Measurements from ENCODE around the gene GRB10.
"Not testable (repeated sequence)": the region's sequence is repeated elsewhere in the genome, so short reads cannot be mapped to it uniquely, and the experiment has no call there.

The GRB10 gene

DNA sequence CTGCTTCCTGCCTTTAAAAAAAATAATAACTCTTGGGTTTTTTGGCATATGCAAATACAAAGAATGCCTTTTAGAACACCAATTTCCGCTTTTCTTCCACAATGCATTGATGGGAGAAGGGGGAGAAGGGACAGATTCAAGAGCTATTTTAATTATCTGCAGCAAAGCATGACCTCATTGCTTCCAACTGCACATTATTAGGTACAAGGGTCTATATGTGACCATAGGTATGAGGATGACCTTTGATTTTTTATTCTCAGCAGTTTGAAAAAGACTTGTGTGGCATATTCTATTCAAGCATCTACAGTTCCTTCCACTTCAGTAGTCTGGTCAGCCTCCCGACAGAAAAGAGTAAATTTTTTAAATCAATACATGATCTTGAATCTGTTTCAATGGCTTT lies 39.7 kb downstream of the GRB10 start:
- no peak for DNase-seq (ENCODE audit: low read depth)

DNA sequence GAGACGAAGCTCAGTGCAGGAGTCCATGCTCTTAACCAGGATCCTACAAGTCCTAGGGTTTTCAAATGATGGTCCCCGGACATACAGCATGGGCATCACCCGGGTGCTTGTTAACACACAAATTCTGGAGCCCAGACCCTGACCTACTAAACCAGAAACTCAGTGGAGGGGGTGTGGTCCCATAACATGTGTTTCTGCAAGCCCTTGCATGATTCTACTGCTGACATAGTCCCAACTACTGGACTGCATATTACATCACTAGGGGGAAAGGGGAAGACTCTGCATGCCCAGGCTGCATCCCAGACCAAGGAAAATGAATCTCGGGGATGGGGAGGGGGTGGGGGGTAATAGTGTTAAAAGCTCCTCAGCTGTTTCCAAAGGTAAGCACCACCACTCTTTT lies 40.3 kb downstream of the GRB10 start:
- DNase-seq (ENCODE audit: low read depth) = no peak

DNA sequence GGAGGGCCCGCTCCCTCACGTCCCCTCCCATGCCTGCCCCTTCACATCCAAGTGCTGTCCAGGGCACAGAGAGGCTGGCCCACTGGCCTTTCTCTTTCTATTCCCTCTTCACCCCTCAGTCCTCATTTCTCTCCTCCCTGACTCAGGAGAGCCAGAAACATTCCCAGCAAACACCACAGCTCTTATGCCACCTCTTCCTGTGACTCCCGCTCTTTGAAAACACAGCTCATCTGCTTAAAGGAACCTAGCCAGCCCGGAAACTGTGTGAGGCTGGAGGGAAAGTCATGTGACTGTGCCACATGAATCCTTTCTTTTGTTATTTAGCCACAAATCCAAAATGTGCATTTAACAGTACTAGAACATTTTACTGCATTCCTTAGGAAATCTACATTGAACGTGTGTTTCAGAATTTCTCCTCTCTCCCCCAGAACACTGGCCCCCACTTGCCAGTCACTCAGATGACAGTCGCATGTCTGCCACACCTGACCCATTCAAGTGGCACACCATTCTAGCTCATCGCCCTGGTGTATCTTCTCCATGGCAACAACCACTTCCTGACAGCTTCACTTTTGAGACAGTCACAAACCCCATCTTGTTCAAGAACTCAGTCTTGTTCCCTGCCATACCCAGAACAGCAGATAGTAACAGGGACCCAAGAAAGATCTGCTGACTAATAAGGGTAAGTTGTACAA lies 42.8 kb downstream of the GRB10 start:
- peak; percentile 17 for DNase-seq (ENCODE audit: low read depth)

DNA sequence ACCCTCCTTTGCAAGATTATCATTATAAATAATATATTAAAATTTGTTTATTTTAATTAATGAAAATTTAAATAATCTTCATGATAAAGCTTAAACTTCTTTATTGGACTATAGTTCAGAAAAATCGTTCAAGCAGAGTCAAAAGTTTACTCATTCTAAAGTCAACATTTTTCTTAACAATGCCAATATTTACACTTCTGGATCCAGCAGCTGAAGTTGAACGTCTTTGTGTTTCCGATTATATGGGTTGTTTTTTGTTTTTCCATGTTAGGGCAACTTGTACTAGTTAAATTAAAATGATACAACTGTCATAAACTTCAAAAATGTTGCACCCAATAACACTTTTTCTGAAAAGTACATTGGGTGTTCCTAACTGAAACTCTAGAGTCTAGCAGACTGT lies 43.8 kb downstream of the GRB10 start:
- no peak for DNase-seq (ENCODE audit: low read depth)

DNA sequence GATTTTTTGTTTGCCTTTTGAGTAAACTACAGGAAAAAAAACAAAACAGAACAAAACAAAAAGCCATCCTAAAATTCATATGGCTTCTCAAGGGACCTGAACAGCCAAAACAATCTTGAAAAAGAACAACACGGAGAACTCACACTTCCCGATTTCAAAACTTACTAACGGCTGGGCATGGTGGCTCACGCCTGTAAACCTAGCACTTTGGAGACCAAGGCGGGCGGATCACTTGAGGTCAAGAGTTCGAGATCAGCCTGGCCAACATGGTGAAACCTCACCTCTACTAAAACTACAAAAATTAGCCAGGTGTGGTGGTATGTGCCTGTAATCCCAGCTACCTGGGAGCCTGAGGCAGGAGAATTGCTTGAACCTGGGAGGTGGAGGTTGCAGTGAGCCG lies 46.9 kb downstream of the GRB10 start:
- DNase-seq (ENCODE audit: low read depth) = not testable (repeated sequence)

DNA sequence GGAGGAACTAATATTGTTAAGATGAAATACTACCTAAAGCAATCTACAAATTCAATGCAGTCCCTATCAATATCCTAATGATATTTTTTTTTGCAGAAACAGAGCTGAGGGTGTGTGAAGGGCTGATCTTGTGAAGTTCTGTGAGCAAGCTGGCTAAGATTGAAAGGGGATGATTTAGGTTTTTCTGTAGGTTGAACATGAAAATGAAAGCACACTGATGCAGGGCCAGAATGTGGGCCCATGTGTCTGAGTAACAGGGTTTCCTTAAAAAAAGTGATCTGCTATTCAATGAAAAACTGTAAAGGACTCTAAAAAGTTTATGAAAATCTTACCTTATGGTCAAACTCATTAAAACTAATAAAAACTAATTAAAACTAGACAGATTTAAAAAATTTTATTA lies 47.4 kb downstream of the GRB10 start:
- DNase-seq (ENCODE audit: low read depth) = no peak

DNA sequence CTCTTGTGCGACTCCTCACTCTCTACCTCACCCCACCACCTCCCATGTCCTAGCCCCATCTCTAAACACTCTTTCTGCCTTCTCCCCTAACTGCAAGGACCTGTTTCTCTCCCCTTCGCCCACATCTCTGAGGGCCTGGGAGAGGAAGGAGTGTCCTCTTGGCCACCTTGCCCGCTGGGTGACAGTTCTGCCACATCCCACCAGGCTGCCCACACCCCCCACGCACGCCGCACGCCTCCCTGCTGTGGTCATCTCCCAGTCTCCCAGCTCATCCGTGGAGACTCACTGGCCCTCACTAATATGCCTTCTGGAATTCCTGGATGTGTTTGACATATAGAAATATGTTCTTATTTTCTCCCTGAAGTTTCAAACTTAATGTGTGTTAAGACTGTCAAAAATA lies 48.5 kb downstream of the GRB10 start:
- no peak for DNase-seq (ENCODE audit: low read depth)

DNA sequence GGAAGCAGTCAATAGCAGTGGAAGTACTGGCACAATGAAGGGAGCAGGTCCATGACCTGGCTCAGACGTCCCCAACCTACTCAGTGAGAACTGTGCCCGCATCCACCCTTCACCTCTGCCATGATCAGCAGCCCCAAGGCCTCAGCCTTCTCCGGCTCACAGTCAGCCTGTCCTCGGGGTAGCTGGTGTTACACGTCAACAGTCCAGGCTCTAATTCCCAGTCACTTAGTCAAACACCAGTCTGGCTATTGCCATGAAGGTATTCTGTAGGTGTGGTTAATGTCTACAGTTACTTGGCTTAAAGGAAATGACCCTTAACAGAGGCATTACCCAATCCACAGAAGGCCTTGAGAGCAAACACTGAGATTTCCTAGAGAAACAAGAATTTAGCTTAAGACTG lies 49.1 kb downstream of the GRB10 start:
- no peak for DNase-seq (ENCODE audit: low read depth)

DNA sequence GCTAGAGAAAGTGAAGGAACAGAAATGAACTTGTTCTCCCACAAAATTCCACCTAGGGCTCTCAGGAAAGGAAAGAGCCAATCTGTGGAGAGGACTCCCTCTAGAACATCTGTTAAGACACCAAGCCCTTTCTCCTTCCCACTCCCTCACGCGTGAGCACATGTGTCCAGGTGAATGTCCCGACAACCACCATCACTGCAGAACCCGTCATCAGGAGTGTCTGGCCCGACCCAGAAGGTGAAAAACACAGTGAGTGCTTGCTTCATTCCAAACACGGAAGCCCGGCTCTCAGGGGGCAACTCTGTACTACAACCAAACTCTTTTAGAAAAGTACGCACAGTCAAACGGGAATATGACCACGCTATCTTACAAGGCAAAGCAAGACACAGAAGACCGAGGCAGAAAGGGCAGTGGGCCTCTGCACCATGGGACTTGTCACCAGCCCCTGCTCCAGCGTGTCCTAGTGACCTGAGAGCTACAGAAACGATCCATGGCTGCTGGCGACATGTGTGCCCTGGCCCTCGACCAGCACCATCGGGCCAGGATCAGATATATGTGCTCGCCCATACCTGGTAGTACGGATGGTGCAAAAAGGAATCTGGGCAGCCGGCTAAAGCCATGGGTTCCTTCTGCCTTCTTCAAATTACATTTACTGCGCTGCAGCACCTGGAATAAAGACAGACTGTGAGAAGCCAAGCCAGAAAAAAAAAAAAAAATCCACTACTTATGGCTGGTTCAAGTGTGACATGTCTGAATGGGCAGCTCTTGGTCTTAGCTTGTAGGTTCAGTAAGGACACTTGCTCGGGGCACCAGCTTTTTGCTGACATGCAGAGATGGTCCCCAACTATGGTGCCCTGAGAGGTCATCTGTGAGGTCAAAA lies 50.8 kb downstream of the GRB10 start:
- no peak for DNase-seq (ENCODE audit: low read depth)

DNA sequence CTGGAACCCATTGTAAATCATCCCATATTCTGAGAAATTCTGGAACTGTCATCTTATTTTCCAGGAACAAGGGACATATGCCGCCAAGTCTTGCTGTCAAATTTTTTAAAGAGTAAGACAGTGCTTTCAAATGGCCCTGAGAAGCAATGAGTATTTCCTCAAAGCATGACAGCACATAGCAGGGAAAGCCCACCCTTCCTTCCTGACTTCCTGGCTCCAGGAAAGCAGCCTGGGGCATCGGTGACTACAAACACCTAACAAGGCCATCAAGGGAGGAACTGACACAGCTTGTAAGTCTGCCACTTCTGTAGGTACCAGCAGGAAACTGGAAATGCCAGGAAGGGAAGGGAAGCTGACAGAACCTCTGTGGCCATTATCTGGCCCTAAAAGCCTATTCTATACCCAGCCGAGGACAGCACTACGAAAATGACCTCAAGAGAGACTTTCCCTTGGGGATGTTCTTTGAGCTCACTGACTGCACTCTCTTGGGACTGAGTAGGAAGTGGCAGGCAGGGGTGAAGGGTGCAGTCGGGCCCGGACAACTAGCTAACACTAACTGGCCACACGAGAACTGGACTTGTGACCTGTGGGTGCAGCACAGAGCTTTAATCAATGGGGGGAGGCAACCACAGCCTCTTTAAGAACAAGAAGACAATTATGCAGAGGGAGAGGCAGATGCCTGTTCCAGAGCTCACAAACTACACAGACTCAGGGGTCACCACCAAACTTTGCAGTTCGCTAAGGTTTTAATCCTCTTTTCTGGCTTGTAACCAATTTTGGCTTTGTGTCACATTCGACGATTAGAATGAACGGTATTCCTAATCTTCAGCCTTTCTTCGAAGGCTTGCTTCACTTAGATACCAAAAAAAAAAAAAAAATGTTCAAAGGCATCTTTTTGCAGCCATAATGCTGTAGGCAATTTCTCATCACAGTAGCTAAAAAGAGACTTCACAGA lies 52.0 kb downstream of the GRB10 start:
- no peak for DNase-seq (ENCODE audit: low read depth)

DNA sequence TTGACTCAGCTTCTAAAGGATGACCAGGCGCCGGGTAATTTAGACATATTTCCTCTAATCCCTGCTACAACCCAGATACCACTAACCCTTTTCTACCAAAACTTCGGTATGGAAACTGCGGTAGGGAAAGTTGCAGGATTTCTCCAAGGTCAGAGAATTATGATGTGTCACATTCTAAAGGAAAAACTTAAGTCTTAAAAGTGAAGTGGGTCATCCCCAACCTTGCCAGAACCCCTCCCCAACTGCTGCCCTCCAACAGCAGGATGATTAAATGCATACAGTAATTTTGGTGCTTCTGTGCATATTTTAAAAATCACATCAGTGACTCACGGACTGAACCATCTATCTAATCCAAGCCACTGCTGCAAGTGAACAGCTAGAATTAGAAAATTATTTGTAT lies 52.7 kb downstream of the GRB10 start:
- peak; percentile 17 for DNase-seq (ENCODE audit: low read depth)

DNA sequence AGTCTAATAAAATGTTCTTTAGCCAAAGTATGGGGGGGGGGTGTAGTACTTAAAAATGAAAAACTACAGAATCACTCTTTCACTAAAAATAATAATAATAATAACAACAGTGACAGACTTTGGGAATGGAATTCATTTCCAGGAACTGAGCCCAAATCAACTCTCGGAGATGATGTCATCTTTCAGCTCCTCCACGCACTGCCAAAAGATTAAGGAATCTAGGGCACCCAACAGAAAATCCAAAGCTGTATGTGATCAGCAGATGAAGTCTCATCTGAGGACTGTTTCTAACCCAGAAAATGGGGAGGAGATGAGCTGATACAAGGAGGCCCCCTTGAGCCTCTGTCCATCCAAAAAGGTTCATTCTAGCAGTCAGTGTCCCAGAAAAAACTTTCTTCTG lies 54.5 kb downstream of the GRB10 start:
- DNase-seq (ENCODE audit: low read depth) = peak; percentile 17

DNA sequence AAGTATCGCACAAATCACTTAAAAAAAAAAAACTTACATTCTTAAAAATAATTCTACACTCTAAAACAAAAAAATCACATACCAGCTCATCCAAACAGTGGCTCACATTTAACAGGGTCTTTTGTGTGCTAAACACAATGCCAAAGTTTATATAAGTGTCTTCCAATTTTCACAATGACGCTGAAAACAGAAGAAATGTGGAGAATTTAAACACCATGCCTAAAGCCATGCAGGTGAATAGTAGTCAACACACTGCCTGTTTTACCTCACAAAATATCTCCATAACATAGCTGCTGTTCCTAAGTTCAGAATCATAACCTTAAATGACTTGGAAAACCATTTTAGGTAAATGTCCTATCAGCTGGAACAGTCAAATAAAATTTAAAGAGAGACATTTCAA lies 55.0 kb downstream of the GRB10 start:
- no peak for DNase-seq (ENCODE audit: low read depth)

DNA sequence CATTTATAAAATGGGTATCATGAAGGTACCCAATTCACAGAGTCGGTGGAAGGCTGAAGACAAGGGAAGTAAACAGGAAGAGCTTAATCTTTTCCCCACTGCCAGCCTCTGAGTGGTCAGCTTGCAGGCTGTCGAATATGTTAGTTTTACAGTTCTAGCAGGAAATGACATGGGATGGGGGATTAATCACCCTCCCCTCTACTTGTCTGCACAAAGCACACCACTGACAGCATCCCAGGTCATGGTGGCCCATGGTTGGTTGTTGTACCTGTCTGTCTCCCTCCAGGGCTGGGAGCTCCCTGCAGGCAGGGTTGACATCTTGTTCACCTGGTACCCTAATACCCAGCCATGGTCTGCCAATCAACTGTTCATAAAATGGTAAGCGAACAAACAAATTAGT lies 55.6 kb downstream of the GRB10 start:
- DNase-seq (ENCODE audit: low read depth) = no peak

DNA sequence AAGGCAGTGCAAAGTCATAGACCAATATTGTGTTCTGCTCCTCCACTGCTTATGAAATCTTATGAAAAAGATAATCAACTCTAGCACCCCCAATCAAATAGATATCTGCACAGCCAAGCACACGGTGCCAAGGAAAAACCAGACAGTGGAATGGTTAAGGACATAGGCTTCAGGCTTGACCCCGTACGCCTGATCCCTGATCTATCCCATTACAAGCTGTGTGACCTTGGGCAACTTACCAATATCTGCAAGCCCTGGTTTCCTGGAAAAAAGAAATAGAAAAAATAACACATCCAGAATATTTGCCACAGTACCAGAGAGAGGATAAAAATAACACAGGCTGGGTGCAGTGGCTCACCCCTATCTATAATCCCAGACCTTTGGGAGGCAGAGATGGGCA lies 56.9 kb downstream of the GRB10 start:
- no peak for DNase-seq (ENCODE audit: low read depth)

DNA sequence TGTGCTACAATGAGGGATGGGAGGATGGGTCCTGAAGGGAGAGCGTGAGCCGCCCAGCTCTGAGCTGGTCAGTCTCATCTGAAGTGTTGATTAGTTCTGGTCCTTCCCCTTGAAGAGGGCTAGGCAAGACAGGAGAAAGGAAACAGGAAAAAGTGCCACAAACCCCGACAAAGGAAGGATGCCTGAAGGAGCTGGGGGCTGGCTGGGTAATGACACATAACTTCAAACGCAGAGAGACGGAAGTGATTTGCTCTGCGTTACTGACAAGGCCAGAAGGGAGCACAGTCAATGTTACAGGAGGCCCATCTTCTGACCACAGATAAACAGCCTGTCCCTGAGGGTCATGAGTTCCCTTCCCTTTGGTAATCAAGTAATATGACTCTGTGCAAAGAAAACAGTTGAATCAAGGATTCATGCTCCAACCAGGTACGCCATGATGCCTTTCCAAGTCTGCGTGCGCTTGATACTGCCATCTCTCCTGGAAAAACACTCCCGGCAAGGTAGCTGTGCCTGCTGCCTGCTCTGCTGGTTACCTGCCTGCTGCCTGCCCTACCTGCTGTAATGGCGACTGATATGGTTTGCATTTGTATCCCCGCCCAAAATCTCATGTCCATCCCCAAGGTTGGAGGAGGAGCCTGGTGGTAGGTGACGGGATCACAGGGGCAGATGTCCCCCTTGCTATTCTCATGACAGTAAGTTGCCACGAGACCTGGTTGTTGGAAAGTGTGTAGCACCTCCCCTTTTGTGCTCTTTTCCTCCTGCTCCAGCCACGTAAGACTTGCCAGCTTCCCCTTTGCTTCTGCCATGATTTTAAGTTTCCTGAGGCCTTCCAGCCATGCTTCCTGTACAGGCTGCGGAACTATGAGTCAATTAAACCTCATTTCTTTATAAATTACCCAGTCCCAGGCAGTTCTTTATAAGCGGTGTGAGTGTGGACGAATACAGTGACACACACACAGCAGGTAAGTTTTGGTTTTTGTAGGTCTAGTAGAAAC lies 57.9 kb downstream of the GRB10 start:
- DNase-seq (ENCODE audit: low read depth) = no peak

DNA sequence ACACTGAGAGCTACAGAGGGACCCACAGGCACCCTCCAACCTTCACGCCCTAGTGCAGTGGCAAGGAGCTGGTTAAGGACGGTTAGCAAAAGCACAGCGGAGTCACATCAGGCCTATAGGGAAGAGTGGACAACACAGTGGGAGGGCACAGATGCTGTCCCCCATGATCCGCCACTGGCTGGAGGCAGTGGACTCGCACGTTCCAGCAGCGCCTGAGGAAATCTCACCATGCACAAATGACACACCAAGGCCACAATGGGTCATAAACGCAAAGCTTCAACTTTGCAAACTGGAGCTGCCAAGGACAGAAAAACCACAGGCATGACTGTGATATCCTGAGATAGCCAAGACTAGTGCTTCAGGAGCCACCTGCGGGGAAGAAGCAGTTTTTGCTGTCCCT lies 58.8 kb downstream of the GRB10 start:
- DNase-seq (ENCODE audit: low read depth) = no peak

DNA sequence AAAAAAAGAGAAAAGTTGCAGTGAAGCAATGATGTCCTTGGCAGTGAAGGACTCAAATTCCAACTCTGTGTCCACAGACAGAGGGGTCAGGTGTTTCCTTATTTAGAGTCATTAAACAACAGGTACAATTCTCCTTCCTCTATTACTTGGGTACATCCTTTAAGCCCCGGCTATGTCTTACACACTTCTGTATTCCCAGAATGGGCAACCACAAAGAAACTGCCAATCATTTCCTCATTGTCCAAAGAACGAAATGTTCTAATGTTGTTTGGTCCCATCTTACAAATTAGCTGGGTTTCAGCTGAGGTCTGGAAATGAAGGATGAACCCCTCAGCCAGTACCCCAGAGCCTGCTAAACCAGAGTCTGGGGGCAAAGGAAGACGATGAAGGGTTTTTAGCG lies 59.5 kb downstream of the GRB10 start:
- DNase-seq (ENCODE audit: low read depth) = no peak

DNA sequence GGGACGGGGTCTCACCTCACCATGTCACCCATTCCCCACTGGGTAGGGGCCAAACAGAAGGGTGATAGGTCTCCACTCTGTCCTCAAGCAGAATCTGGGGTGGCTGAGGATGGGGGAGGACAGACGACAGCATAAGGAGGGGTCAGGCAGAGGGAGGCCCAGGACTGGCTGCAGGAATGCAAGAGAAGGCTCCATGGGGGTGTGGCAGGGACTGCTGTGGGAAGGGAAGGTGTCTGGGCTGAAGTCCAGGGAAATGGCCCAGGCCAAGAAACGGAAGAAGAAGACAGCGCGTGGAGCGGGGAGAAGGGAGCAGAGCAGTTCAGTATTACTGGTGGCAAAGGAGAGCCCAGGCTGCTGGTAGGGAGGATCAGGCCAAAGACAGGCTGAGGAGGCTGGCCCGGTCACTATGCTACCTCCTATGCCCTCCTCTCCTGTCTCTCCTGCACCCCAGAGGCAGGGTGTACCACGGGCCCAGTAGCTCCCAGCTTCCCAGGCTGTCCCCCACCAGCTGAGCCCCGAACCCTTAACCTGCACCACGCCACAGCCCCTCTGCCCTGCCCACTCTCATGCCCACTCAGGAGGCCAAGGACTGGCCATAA lies 60.9 kb downstream of the GRB10 start:
- no peak for DNase-seq (ENCODE audit: low read depth)

DNA sequence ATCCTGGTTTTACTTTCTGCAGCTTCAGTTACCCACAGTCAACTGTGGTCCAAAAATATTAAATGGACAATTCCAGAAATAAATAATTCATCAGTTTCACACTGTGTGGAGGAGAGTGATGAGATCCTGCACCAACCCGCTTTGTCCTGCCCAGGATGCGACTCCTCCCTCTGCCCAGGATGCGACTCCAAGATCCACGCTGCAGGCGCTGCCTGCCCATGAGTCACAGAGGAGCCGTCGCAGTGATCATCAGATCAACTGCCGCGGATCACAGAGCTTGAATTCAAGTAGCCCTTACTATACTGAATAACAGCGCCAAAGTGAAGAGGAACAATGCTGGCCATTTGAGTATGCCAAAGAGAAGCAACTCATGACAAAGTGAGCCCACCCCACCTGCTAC lies 61.5 kb downstream of the GRB10 start:
- DNase-seq (ENCODE audit: low read depth) = no peak

DNA sequence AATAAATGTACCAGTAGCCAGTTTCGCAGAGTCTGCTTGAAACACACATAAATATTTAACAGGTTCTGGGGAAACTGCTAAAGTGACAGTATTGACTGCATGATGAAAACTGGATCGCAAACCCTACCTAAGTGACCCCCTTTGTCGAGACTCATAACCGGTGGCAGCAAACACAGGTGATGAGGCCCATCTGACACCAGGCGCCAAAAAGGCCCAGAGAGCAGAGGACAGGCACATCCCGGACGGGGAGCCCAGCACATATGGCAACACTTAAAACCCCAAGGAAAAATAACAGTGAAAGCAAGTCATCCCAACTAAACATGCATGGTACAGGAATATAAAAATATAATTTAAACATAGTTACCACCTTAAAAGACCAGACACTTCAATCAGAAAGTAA lies 62.4 kb downstream of the GRB10 start:
- no peak for DNase-seq (ENCODE audit: low read depth)

Data from GM04504 (cell line).